Right lobe of liver (tissue), 4 donors: Measurements from ENCODE around the gene UGT1A1.

Experiments used
- CTCF ChIP-seq, 4 donors: fragments of 200-600 bp in 3 of 4; fragments of 450-650 bp in 1 of 4; IDR thresholded peaks; one replicate each; pipeline versions ENCODE4 v1.5.1 to v1.8.0; 2016 to 2022; ENCODE audit warnings: antibody characterized with exemption in 4 of 4, mild to moderate bottlenecking in 2 of 4
- POLR2A ChIP-seq: fragments of 450-650 bp; IDR thresholded peaks from one replicate; pipeline ENCODE4 v1.6.1; 2017; ENCODE audit warnings: antibody characterized with exemption, mild to moderate bottlenecking
- donor health status: DM: no; HTN: no; CAD: no.
- donor health status: DM: no; HTN: no; CAD: no.
- donor health status: DM: no; HTN: yes; CAD: no.

DNA sequence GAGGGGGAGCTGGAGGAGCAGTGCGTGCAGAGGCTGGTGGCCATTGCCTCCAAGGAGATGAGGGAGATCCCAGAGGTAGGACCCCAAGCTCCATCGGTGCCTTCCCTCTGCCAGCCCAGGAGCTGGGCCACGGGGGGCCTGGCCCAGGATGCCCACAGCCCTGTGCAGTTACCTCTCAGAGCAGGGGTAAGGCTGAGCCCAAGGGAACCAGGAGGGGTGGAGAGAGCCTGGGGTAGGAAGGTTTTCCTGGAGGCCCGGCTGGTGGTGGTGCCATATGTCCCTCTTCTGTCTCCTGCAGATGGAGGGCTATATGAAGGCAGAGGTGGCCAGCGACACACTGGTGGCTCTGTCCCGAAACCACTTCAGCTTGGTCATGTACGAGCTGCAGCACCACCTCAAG is 29.5 kb downstream of the UGT1A1 start:
- TF ChIP-seq POLR2A (no peak), CTCF (IDR thresholded peaks at IDR 0.05) (no peak)
